ENCODE data around the gene NAV2.

The NAV2 gene

DNA sequence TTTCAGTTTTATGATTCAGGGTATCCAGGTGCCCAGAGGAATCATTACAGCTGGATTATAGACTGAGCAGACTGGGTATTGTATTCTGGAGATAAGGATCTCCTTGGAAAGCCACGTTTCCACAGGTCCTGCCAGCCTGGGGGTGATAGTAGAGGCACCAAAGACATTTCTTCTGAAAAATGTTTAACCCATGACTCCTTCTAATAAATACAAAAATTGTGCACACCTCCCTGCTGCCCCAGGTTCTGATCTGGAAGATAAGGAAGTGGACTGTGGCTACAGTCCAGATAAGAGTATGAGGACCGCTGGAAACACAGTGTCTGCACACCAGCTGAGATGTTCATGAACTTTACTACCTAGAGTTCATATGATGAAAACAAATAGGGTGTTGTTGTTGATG, 255.2 kb downstream of the NAV2 start:
- H3K4me3 ChIP-seq (ENCODE audit: low read depth, low read length), result no peak overlapping the region
- no peak for DNase-seq (ENCODE audit: low read depth)
- TF ChIP-seq, protein P1, sequence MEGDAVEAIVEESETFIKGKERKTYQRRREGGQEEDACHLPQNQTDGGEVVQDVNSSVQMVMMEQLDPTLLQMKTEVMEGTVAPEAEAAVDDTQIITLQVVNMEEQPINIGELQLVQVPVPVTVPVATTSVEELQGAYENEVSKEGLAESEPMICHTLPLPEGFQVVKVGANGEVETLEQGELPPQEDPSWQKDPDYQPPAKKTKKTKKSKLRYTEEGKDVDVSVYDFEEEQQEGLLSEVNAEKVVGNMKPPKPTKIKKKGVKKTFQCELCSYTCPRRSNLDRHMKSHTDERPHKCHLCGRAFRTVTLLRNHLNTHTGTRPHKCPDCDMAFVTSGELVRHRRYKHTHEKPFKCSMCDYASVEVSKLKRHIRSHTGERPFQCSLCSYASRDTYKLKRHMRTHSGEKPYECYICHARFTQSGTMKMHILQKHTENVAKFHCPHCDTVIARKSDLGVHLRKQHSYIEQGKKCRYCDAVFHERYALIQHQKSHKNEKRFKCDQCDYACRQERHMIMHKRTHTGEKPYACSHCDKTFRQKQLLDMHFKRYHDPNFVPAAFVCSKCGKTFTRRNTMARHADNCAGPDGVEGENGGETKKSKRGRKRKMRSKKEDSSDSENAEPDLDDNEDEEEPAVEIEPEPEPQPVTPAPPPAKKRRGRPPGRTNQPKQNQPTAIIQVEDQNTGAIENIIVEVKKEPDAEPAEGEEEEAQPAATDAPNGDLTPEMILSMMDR (IDR thresholded peaks at IDR 0.05; ENCODE audit: insufficient read depth, low read depth, low read length, missing control alignments), result no peak

DNA sequence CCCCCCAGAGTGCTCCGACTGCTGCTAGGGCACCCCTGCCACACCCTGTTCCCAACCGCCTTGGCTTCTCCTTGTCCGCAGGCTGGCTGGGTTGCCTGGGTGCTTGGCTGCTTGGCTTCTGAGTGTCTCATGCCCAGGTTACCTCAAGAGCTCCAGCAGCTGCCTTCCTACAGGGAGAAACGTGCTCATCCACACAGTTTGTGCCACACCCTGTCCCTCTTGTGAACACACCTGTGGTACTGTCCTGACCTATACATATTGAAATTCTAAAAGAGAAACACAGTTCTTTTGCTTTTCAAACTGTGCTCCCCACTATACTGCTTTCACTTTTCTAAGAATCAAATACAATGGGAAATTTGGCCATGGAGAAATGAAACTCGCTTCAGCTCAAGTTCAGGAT, 256.2 kb downstream of the NAV2 start:
- H3K4me3 ChIP-seq (ENCODE audit: low read depth, low read length), result no peak overlapping the region
- TF ChIP-seq, protein P1 (IDR thresholded peaks at IDR 0.05; ENCODE audit: insufficient read depth, low read depth, low read length, missing control alignments), result no peak
- no peak for DNase-seq (ENCODE audit: low read depth)

DNA sequence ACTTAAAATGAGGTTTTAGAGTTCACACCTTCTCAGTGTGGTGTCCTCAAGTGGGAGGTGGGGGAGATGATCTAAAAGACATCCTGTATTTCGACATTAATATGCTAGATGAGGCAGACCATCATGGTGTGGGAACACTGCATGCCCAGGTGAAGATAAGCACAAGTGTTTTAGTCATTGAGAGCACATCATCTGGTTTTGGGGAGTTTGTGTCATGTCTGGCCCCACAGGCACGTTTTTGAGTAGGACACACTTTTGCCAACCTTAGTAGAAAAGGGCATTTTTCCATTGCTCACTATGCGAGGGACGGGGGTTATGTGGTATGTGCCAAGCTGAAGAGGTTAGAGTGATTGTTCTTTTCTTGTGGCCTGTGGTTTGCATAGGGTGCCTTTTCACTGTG, 258.3 kb downstream of the NAV2 start:
- TF ChIP-seq, protein P1 (IDR thresholded peaks at IDR 0.05; ENCODE audit: insufficient read depth, low read depth, low read length, missing control alignments), result no peak
- DNase-seq (ENCODE audit: low read depth), result no peak
- no peak overlapping the region for H3K4me3 ChIP-seq (ENCODE audit: low read depth, low read length)

DNA sequence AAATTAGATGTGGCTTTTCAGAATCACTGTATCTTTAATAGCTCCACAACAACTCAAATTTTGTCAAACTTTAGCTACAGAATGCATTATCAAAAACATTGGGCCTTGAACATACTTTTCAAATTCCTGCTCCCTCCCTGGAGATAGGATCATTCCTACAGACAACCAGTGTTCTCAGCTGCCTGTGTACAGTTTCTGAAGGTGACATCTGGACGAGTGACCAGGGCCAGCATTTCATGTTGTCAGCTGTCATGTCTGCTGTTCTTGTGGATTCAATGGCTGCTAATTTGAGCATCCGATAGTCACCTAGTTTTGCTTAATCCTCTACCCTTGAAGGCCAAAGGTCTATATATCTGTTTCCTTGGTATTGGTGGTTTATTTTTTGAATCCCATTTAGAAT, 259.5 kb downstream of the NAV2 start:
- TF ChIP-seq, protein P1 (IDR thresholded peaks at IDR 0.05; ENCODE audit: insufficient read depth, low read depth, low read length, missing control alignments), result no peak
- DNase-seq (ENCODE audit: low read depth), result no peak
- no peak overlapping the region for H3K4me3 ChIP-seq (ENCODE audit: low read depth, low read length)

DNA sequence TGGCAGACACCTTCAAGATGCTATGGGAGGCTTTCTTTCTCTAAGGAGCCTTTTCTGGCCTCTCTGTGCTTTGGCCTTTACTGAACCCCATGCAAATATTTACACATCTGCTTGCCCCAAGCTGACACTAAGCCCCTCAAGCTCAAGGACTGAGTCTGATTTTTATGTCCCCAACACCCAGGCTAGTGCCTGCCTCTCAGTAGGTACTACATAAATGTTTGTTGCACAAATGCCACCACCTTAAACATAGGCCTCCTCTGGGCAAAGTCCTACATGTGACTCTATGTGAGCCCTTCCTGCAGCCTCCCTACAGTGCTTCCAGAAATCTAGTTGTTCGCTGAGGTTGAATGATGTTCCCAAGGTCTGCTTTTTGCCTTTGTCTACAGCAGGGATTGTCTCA, 260.0 kb downstream of the NAV2 start:
- no peak for DNase-seq (ENCODE audit: low read depth)
- TF ChIP-seq, protein P1 (IDR thresholded peaks at IDR 0.05; ENCODE audit: insufficient read depth, low read depth, low read length, missing control alignments), result no peak
- H3K4me3 ChIP-seq (ENCODE audit: low read depth, low read length), result no peak overlapping the region

DNA sequence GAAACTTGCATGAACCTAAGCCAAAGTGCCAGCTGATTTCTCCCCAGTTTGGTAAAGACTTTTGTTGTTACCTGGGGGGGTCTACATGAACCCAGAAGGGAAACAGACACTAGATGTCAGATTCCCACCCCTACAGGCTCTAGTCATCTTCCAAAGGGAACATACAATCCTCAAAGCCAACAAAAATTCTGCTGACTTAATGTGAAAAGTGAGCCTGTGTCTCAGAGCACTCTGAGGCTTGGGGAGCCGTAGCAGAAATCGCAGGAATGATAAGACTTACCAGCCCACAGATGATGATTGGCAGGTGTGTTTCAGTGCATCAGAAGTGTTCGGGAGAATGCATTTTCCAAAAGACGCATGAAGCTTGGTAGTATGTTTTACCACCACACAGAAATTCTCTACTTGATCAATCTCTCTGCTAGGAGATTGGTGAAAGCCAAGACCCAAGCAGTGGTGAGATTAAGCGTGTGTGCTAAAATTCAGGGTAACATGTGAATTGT, 260.5 kb downstream of the NAV2 start:
- TF ChIP-seq, protein P1 (IDR thresholded peaks at IDR 0.05; ENCODE audit: insufficient read depth, low read depth, low read length, missing control alignments), result no peak
- DNase-seq (ENCODE audit: low read depth), result no peak
- no peak overlapping the region for H3K4me3 ChIP-seq (ENCODE audit: low read depth, low read length)

DNA sequence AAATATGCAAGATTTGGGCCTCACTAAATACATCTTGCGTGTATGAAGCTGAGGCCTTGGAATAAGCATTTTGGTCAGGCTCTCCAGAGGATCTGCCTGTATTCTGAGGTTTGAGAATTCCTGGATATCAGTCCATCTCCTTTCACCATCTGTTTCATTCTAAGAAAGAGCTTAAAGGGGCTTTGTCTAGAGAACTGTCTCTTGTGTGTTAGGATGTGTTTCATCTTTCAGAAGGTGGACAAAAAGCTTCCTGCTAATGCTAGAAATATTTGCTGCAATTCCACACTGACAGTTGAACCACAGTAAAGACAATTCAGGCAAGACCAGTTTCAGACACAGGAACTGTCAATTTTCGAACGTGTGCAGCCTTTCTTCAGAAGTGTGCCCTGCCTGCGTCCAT, 262.2 kb downstream of the NAV2 start:
- TF ChIP-seq, protein P1 (IDR thresholded peaks at IDR 0.05; ENCODE audit: insufficient read depth, low read depth, low read length, missing control alignments), result no peak
- H3K4me3 ChIP-seq (ENCODE audit: low read depth, low read length), result no peak overlapping the region
- no peak for DNase-seq (ENCODE audit: low read depth)
